SK-N-SH treated with all-trans-retinoic acid at 6 μM for 48 hours (cell line): ENCODE results near the gene MCRIP2.

Experiments
- ATAC-seq: fragments of 200-7000 bp; cut with Tn5 transposase; 3 replicates; pipeline ENCODE4 v1.9.1; 2020; ENCODE audit warnings: mild to moderate bottlenecking, moderate library complexity
- ARNTL ChIP-seq: fragments of 450-650 bp; formaldehyde crosslinking; IDR thresholded peaks from 2 replicates; pipeline ENCODE4 v1.5.0; 2020; ENCODE audit warnings: low read depth, mild to moderate bottlenecking, moderate library complexity, borderline replicate concordance
- BACH2 ChIP-seq: fragments of 250-450 bp; sonication (Bioruptor Pico); IDR thresholded peaks from 2 replicates; pipeline ENCODE4 v1.9.0; 2021; ENCODE audit warnings: mild to moderate bottlenecking, borderline replicate concordance
- CREB5 ChIP-seq: fragments of 250-450 bp; sonication (Bioruptor Pico); IDR thresholded peaks from 2 replicates; pipeline ENCODE4 v1.5.1; 2020; ENCODE audit warnings: low read depth, mild to moderate bottlenecking, moderate library complexity
- CSRNP3 ChIP-seq: fragments of 250-450 bp; sonication (Bioruptor Pico); IDR thresholded peaks from 2 replicates; pipeline ENCODE4 v1.5.1; 2021; ENCODE audit warnings: mild to moderate bottlenecking, moderate library complexity
- ESRRG ChIP-seq: fragments of 250-450 bp; sonication (Bioruptor Pico); IDR thresholded peaks from 2 replicates; pipeline ENCODE4 v1.6.1; 2021; ENCODE audit warnings: mild to moderate bottlenecking
- GLIS3 ChIP-seq: fragments of 250-450 bp; sonication (Bioruptor Pico); IDR thresholded peaks from 2 replicates; pipeline ENCODE4 v1.5.0; 2020; ENCODE audit warnings: mild to moderate bottlenecking, moderate library complexity
- ISL1 ChIP-seq: fragments of 250-450 bp; sonication (Bioruptor Pico); IDR thresholded peaks from 2 replicates; pipeline ENCODE4 v2.1.2; 2022; ENCODE audit warnings: mild to moderate bottlenecking, moderate library complexity
- OSR1 ChIP-seq: fragments of 250-450 bp; sonication (Bioruptor Pico); IDR thresholded peaks from 2 replicates; pipeline ENCODE4 v1.8.0; 2022; ENCODE audit warnings: moderate library complexity, mild to moderate bottlenecking, inconsistent platforms
- PATZ1 ChIP-seq: fragments of 250-450 bp; sonication (Bioruptor Pico); IDR thresholded peaks from 2 replicates; pipeline ENCODE4 v1.8.0; 2020; ENCODE audit warnings: mild to moderate bottlenecking, moderate library complexity, borderline replicate concordance
- PPARA ChIP-seq: fragments of 250-450 bp; sonication (Bioruptor Pico); IDR thresholded peaks from 2 replicates; pipeline ENCODE4 v1.5.0; 2020; ENCODE audit warnings: mild to moderate bottlenecking, borderline replicate concordance
- RARB ChIP-seq: fragments of 250-450 bp; sonication (Bioruptor Pico); IDR thresholded peaks from 2 replicates; pipeline ENCODE4 v1.8.0; 2021; ENCODE audit warnings: mild to moderate bottlenecking, moderate library complexity
- SNAI2 ChIP-seq: fragments of 250-450 bp; sonication (Bioruptor Pico); IDR thresholded peaks from 2 replicates; pipeline ENCODE4 v1.5.0; 2020; ENCODE audit warnings: mild to moderate bottlenecking, moderate library complexity
- TCF4 ChIP-seq: fragments of 250-450 bp; sonication (Bioruptor Pico); IDR thresholded peaks from 2 replicates; pipeline ENCODE4 v1.8.0; 2021; ENCODE audit warnings: mild to moderate bottlenecking, moderate library complexity, borderline replicate concordance
- TOX ChIP-seq: fragments of 250-450 bp; sonication (Bioruptor Pico); IDR thresholded peaks from 2 replicates; pipeline ENCODE4 v1.8.0; 2021; ENCODE audit warnings: mild to moderate bottlenecking, moderate library complexity, borderline replicate concordance
- ZC3H10 ChIP-seq: fragments of 250-450 bp; sonication (Bioruptor Pico); IDR thresholded peaks from 2 replicates; pipeline ENCODE4 v1.5.1; 2021; ENCODE audit warnings: mild to moderate bottlenecking, moderate library complexity
- ZFP3 ChIP-seq: fragments of 250-450 bp; sonication (Bioruptor Pico); IDR thresholded peaks from 2 replicates; pipeline ENCODE4 v1.5.0; 2020; ENCODE audit warnings: mild to moderate bottlenecking, moderate library complexity
- ZFP30 ChIP-seq: fragments of 450-650 bp; formaldehyde crosslinking; IDR thresholded peaks from 2 replicates; pipeline ENCODE4 v1.5.0; 2022; ENCODE audit warnings: mild to moderate bottlenecking, moderate library complexity
- ZNF565 ChIP-seq: fragments of 450-650 bp; formaldehyde crosslinking; conservative IDR thresholded peaks from 2 replicates; pipeline ENCODE4 v1.5.0; 2020; ENCODE audit warnings: low read depth, mild to moderate bottlenecking, moderate library complexity
- ZNF70 ChIP-seq: fragments of 450-650 bp; formaldehyde crosslinking; IDR thresholded peaks from 2 replicates; pipeline ENCODE4 v1.5.0; 2020; ENCODE audit warnings: mild to moderate bottlenecking, moderate library complexity
- ZNF8 ChIP-seq: fragments of 450-650 bp; formaldehyde crosslinking; IDR thresholded peaks from 2 replicates; pipeline ENCODE4 v1.5.0; 2020; ENCODE audit warnings: mild to moderate bottlenecking, moderate library complexity
- TF ChIP-seq, protein P1 (sequence below): fragments of 250-450 bp; sonication (Bioruptor Pico); IDR thresholded peaks from 2 replicates; pipeline ENCODE4 v1.8.0; 2021; ENCODE audit warnings: low read depth, mild to moderate bottlenecking, moderate library complexity, borderline replicate concordance

The MCRIP2 gene

DNA sequence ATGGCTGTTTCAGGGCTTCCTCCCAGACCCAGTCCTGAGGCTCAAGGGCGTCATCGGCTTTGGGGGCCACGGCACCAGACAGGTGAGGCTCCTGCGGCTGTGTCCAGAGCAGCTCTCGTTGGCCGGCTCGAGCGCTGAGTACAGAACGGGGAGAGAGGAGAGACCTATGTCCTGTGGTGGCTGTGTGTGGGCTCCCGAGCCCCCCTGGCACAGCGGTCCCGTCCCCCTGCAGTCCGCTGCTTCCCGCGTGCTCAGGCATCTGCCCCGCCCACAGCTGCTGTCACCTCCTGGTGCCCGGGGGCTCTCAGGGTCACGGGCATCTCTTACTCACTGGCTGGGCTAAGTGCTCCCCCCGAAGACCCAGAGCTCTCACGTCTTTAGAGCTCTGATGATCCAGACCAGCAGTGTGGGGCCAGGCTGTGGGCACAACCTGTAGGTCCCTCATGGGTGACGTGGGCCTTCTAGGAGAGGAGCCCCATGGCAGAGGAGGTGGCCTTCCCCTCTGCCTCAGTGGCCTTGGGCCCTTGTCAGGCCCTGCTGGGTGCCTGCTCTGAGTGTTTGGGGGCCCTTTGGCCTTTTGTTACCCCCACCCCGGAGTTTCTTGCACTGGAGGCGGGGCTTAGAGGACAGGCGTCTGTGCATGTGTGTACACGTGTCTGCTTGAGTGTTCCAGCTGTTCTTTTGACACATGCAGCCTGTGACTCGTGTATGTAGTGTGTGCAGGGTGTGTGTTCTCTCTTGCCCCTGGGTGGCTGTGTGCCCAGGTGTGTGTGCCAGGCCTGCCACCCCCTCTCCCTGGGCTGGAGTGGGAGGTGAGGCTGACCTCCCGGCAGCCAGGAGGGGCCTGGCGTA lies 11.1 kb downstream of the MCRIP2 start:
- no peak for ATAC-seq
- TF ChIP-seq ZNF8 (CRISPR knock-in tag) (no peak), PATZ1 (CRISPR knock-in tag) (no peak), CSRNP3 (CRISPR knock-in tag) (no peak), PPARA (CRISPR knock-in tag) (no peak), ISL1 (CRISPR knock-in tag) (no peak), RARB (no peak), TOX (no peak), ARNTL (CRISPR knock-in tag) (no peak), CREB5 (CRISPR knock-in tag) (no peak), GLIS3 (CRISPR knock-in tag) (no peak), ZC3H10 (no peak), ZNF565 (CRISPR knock-in tag) (no peak)

DNA sequence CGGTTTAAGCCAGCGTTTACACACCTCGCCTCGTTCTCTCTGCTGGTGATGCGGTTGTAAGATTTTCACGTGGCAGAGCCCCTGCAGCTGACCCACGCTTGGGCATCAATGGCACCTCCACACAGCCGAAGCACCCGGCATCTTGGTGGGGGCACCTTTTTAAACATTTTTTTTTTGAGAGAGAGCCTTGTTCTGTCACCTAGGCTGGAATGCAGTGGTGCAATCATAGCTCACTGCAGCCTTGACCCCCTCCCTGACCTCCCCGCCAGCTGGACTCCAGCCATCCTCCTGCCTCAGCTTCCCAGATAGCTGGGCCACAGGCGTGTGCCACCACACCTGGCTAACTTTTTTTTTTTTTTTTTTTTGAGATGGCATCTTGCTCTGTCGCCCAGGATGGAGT lies 12.4 kb downstream of the MCRIP2 start:
- ATAC-seq = no peak
- TF ChIP-seq CREB5 (CRISPR knock-in tag) (no peak), OSR1 (no peak), PATZ1 (CRISPR knock-in tag) (no peak), ISL1 (CRISPR knock-in tag) (no peak), PPARA (CRISPR knock-in tag) (no peak), ARNTL (CRISPR knock-in tag) (no peak), ZFP30 (no peak), GLIS3 (CRISPR knock-in tag) (no peak), TCF4 (CRISPR knock-in tag) (no peak), CSRNP3 (CRISPR knock-in tag) (no peak), ZNF565 (CRISPR knock-in tag) (no peak), ZFP3 (no peak), ZNF70 (CRISPR knock-in tag) (no peak), ZC3H10 (no peak), ESRRG (CRISPR knock-in tag) (no peak), SNAI2 (CRISPR knock-in tag) (no peak), BACH2 (no peak)
- TF ChIP-seq, all 23 proteins: peak for 0

GRCh38 chr16:657487-657886 lies 15.9 kb downstream of the MCRIP2 start:
- no peak for ATAC-seq
- TF ChIP-seq, protein P1, sequence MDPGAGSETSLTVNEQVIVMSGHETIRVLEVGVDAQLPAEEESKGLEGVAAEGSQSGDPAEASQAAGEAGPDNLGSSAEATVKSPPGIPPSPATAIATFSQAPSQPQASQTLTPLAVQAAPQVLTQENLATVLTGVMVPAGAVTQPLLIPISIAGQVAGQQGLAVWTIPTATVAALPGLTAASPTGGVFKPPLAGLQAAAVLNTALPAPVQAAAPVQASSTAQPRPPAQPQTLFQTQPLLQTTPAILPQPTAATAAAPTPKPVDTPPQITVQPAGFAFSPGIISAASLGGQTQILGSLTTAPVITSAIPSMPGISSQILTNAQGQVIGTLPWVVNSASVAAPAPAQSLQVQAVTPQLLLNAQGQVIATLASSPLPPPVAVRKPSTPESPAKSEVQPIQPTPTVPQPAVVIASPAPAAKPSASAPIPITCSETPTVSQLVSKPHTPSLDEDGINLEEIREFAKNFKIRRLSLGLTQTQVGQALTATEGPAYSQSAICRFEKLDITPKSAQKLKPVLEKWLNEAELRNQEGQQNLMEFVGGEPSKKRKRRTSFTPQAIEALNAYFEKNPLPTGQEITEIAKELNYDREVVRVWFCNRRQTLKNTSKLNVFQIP (CRISPR knock-in tag) = no peak
- TF ChIP-seq PPARA (CRISPR knock-in tag) = no peak
- no peak for TF ChIP-seq ZNF565 (CRISPR knock-in tag)
- no peak for TF ChIP-seq ISL1 (CRISPR knock-in tag)
- TF ChIP-seq PATZ1 (CRISPR knock-in tag) = no peak
- TF ChIP-seq OSR1 = no peak
